T47D (cell line): Measurements from ENCODE around the gene GSTT4.
A peak's percentile ranks its signal among the peaks of the same experiment; 100 is the strongest.
"Not testable (repeated sequence)": the region's sequence is repeated elsewhere in the genome, so short reads cannot be mapped to it uniquely, and the experiment has no call there.

Source experiments
- DNase-seq, 2 experiments: peaks; one replicate each; pipeline versions ENCODE4 v3.0.0 to v3.0.0-alpha.2; 2011 to 2012; ENCODE audit warnings: low read depth in 1 of 2, low spot score in 1 of 2
- JUND ChIP-seq: IDR thresholded peaks from 2 replicates; pipeline ENCODE4 v1.6.1; 2012; ENCODE audit warnings: low read depth
- in situ Hi-C: cut with HindIII; loops from 2 replicates; pipeline ENCODE4 v1.10.0; 2016; ENCODE audit warnings: low sequenced_read_pairs, low pct_unique_long_range_greater_than_20kb

The GSTT4 gene

DNA sequence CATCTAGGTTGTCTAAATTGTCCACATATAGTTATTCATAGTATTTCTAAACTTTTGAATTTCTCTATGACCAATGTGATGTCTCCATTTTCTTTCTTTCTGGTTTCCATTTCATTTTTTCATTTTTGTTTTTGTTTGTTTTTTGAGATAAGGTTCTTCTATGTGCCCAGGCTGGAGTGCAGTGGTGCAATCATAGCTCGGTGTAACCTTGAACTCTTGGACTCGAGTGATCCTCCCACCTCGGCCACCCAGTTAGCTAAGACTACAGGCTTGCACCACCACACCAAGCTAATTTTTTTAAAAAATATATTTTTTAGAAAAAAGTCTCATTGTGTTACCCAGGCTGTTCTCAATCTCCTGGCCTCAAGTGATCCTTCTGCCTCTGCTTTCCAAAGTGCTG is 8.2 kb downstream of the GSTT4 start:
- TF ChIP-seq JUND = no peak
- in situ Hi-C loops = no loop called here
- no peak for DNase-seq

DNA sequence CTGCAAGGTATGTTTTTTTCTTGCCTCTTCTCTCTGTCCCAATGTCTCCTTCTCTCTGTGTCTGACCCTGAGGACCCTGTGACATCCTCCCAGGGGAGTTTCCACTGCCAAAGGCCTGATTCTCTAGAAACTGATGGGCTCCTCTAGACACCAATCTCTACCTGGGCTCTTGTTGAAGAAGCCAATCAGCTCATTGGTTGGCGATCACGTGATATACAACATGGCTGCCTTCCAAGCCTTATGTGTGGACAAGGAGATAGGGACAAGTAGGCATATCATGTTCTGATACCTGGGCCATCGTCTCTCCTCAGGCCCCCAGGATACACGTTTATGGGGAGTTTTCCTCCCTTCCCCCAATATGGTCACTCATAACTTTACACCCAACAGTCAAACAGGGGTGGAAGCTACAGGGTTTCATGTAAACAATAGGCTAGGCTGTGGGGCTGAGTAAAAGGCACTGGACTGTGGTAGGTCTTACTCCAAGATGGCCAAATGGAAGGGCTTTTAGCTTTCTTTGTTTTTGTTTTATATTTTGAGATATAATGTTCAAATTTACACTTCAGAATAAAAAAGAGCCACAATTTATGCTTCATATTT is 11.6 kb downstream of the GSTT4 start:
- in situ Hi-C loops, DNase-seq: not testable (repeated sequence)

DNA sequence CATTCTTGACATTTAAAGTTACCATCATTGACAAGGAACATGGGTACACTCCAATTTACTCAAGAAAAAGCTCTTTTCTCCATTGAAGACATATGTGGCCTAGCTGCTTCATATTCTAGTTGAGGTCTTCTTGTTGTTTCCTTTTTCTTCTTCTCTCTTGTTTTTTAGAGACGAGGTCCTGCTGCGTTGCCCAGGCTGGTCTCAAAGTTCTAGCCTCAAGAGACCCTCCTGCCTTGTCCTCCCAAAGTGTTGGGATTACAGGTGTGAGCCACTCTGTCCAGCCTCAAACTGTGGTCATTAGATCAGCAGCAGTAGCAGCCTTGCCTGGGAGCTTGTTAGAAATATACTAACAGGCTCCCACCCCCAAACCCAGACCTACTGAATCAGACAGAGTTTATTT is 12.2 kb downstream of the GSTT4 start:
- in situ Hi-C loops = not testable (repeated sequence)

DNA sequence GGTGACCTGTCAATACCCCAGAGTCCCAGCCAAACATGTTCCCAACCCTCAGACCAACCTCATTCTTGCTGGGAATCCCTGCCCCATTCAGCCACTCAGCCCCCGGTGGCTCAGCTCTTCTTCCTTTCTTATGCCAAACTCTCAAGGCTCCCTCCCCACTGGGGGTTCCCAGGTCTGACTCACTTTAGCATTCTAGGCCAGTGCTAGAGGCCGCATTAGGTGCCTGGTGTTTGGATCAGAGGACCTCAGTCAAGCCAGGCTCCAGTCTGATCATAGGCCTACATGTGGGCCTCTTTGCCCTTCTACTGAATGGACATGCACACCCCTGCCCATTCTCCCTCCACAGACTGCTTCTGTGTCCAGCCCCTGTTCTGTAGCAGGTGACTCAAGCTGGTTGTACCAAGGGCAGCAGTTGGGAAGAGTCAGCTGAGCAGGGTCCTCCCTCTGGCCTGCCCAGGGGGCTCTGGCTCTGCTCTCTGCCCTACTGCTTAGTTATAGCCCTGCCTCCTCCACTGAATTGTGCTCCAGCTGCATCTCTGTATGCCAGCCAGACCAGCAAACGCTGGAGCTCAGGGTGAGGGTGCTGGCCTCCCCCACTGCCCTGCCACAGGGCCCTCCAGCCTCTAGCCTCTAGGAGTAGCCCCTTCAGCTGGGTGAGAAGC is 15.5 kb downstream of the GSTT4 start:
- in situ Hi-C loops = not testable (repeated sequence)

More for the DNA sequence above, 12.2 kb downstream of the GSTT4 start:
- not testable (repeated sequence) for DNase-seq

DNA sequence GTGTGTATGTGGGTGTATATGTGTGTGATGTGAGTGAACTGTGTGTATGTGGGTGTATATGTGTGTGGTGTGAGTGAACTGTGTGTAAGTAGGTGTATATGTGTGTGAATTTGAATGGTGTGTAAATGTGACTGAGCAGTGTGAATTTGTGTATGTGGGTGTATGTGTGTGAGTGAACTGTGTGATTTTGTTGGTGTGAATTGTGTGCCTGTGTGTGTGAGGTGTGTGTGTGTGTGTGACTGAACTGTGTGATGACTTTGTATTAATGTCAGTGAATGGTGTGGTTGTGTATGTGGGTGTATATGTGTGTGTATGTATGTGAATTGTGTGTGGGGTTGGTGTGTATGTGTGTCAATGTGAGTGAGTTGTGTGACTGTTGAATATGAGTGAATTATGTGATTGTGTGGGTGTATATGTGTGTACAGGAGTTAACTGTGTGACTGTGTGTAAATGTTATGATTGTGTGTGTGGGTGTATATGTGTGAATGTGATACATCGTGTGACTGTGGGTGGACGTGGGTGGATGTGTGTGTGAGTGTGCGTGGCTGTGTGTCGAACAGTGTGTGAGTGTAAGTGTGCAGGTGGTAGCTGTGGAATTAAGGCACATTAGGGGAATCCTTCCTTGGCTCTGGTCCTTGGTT is 18.6 kb downstream of the GSTT4 start:
- DNase-seq, in situ Hi-C loops: not testable (repeated sequence)

More for the DNA sequence above, 15.5 kb downstream of the GSTT4 start:
- not testable (repeated sequence) for DNase-seq

DNA sequence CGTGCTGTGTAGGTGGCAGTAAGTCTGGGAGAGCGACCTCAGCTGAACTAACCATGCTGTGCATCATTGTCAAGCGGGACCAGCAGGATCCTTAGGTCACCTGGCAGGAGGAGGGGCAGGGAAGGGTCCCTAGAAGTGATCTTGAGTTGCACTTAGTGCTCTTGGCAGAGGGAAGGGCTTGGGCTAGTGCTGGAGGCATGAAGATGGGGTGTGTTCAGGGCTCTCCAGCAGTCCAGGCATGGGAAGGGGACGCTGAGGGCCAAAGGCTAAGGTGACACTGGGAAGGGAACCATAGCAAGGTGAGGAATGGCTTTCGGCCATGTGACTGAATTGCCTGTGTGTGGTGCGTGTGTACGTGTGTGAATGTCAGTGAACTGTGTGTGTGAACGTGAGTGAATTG is 19.2 kb downstream of the GSTT4 start:
- in situ Hi-C loops, DNase-seq: not testable (repeated sequence)

DNA sequence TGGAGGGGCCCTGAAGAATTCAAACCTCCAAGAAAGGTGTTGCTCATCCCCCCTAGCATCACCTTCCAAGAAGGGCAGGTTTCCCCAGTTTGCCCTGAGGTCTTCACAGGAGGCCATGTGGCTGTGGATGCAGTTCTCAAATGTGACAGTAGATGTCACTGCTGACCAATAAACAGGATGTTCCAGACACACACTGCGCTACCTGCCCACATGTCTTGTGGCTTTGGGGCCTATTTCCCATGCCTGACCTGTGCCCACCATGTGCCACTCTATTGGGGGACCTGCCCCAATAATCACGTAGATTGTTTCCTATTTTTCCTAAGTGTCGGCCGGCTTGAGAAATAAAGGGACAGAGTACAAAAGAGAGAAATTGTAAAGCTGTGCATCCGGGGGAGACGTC is 20.8 kb downstream of the GSTT4 start:
- in situ Hi-C loops = no loop called here
- peak in 1 of 2 experiments; percentile 54 for DNase-seq
- no peak for TF ChIP-seq JUND

DNA sequence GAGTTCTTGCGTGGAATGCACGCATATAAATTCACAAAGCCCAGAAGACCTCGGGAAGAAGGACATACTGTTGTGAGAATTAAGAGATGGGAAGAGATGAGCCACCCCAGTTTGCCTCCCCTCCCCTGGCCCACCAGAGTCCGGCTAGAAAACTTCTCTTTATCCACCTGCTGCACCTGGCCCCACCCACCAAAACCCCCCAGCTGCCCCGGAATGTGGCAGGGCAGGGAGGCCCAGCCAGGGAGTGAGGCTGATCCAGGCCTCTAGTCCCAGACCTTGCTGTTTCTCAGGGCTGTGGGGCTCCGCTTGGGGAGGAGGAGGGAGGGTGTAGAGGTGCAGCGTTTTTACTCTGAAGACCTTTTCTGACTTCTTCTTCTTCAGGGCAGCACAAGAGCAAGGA is 24.7 kb downstream of the GSTT4 start:
- in situ Hi-C loops, DNase-seq: not testable (repeated sequence)

DNA sequence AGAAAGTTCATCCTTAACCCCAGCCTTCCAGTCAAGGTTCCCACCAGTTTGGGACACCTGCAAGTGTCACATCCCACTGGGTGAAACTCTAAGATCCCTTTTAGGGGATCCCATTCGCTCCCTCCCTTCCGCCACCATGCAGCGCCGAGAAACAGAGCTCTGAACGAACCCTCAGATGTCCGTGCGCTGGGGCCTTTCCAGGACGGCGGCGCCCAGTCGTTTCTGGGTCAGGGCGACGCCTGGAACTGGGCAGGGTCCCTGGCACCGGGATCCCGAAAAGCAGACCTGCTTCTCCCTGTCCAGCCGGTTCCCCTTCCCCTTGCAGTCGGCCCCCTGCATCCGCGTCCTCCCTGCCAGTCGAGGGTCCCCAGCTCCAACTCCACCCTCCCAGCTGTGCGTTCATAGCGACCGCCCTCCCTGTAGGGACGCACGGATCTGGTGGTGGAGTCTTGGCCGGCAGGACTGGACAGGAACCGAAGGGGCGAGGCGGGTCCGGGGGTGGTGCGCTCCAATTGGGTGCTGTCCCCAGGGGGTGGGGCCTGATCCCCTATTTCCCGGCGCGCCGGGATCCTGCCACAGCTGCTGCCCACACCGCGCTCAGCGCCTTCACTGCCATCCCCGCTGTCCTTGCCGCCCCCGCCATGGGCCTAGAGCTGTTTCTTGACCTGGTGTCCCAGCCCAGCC is 25.6 kb downstream of the GSTT4 start, which contains the start of gene GSTT2:
Gene GSTT2 (plus strand): TSS at position 578 of the 684 bp plus-strand sequence.
- DNase-seq, in situ Hi-C loops: not testable (repeated sequence)

DNA sequence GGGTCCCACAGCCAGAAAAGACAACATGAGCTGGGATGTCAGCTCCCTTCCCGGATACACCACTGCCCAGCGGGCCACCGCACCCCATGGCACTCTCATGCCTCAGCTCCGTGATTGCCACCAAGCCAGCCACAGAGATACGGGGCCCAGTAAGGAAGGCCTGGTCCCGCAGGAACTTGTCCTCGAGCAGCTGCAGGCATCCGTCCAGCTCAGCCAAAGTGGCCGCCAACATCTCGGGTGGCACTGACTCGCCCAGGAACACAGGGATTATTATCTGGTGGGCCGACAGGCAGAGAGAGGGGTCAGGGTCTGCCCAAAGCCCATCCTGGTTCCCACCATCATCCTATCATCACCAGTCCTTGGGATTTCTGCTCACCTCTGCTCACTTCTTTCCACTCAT is 27.9 kb downstream of the GSTT4 start:
- in situ Hi-C loops = not testable (repeated sequence)

DNA sequence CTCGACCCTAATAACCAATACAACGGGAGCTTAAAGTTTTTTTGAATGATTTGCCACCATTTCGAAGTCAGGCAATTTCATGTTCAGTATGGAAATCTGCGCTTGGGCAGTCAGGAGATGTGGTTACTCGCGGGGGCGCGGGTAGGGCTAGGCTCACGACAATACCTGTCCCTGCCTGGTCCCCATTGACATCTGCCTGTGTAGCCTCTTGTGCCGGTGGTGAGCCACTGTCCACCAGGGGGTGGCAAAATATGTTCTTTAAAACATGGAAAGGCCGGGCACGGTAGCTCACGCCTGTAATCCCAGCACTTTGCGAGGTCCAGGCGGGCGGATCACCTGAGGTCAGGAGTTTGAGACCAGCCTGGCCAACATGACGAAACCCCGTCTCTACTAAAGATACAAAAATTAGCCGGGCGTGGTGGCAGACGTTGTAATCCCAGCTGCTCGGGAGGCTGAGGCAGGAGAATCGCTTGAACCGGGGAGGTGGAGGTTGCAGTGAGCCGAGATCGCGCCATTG is 30.4 kb downstream of the GSTT4 start:
- in situ Hi-C loops, DNase-seq: not testable (repeated sequence)

More for the DNA sequence above, 27.9 kb downstream of the GSTT4 start:
- not testable (repeated sequence) for DNase-seq

DNA sequence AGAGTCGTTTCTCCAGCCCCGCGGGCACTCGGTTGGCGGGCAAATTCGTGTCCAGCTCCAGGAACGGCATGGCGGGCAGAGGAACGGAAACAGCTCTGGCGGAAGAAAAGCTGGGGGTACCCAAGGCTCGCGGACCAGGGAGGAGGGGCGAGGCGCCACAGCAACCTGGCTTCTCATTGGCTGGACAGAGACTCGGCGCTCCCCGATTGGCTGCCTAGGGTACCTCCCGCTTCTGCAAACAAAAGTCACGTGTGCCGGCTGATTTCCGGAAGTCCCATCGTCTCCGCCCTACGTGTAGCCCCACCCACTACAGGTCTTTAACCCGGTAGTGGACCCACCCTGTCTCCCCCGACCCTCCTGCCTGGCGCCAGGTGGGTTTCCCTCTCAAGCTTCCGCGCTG is 30.9 kb downstream of the GSTT4 start, which contains the start of gene DDT:
Gene DDT (minus strand): TSS at position 97 of the 400 bp plus-strand sequence. CDS start 27 bp downstream, at position 70.
- in situ Hi-C loops = not testable (repeated sequence)

DNA sequence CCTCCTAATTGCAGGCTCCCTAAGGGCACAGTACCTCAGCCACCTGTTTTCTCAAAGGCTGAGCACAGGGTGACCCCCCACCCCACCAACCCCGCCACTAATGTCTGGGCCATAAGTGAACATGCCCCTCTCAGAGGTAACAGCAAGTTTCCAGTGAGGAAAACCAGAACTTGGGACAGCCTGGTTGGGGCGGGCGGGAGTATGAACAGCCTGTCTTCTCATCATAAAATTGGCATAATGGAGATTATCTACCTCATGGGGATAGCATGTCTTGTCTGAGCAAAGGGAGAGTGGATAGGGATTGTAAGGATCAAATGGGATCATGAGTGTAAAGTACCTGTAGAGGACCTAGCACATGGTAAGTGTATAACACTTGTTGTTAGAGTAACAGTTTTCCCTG is 33.3 kb downstream of the GSTT4 start:
- in situ Hi-C loops = not testable (repeated sequence)

More for the DNA sequence above, 30.9 kb downstream of the GSTT4 start, which contains the start of gene DDT:
- DNase-seq = not testable (repeated sequence)

More for the DNA sequence above, 33.3 kb downstream of the GSTT4 start:
- not testable (repeated sequence) for DNase-seq
